Measurements from ENCODE around the gene FBXL16. TPM values are rescaled to one million over a fixed set of nuclear protein-coding genes. Genes with fewer than 3 reads are reported as not detected.
A peak's percentile ranks its signal among the peaks of the same experiment; 100 is the strongest.

FBXL16 gene
- total RNA-seq, 1 donor from 2014 or later = 3.0 TPM

DNA sequence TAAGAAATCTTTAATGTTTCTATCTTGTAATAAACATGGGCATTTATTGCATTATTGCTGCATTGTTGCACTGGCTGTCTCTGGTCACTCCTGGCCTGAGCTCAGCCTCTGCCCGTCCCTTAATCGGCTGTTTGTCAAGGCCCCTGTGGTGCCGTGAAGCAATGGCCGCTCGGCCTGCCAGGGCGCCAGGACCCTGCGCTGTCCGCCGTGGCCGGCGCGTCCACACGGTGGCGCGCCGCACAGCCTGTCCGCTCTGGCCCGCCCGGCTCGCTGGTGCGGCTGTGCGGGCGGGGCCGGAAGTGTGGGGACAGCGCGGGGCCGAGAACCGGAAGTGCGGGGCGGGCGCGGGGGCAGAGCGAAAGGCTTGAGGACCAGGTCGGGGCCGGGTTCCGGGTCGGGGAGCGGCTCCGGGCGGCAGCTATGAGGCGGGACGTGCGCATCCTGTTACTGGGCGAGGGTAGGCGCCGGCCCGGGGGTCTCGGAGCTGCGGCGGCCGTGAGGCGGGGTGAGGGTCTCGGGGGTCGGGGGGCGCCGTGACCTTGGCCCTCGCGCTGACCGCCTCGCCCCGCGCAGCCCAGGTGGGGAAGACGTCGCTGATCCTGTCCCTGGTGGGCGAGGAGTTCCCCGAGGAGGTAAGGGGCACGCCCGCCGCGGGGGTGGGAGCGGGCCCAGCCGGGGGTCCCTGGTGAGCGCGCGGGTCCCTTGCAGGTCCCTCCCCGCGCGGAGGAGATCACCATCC, 37.7 kb downstream of the FBXL16 start, which contains the start of gene RHOT2:
TSS of gene RHOT2 (plus strand) at position 353 of the 739 bp plus-strand sequence. CDS start at position 421, 68 bp downstream.
- Mint-ChIP-seq H3K4me1 (peaks cover 4% of the 10 kb centered on the region), H3K4me3 (peak within 1 kb of the TSS; percentile 84), H3K9me3 (no peaks in the 10 kb centered on the region), H3K27me3 (ENCODE audit: low read depth) (no peaks in the 10 kb centered on the region), H3K27ac (ENCODE audit: unreplicated experiment) (peak within 1 kb of the TSS; percentile 95), H3K36me3 (ENCODE audit: low read depth) (no peaks in the 10 kb centered on the region)
- TF ChIP-seq, protein P1, sequence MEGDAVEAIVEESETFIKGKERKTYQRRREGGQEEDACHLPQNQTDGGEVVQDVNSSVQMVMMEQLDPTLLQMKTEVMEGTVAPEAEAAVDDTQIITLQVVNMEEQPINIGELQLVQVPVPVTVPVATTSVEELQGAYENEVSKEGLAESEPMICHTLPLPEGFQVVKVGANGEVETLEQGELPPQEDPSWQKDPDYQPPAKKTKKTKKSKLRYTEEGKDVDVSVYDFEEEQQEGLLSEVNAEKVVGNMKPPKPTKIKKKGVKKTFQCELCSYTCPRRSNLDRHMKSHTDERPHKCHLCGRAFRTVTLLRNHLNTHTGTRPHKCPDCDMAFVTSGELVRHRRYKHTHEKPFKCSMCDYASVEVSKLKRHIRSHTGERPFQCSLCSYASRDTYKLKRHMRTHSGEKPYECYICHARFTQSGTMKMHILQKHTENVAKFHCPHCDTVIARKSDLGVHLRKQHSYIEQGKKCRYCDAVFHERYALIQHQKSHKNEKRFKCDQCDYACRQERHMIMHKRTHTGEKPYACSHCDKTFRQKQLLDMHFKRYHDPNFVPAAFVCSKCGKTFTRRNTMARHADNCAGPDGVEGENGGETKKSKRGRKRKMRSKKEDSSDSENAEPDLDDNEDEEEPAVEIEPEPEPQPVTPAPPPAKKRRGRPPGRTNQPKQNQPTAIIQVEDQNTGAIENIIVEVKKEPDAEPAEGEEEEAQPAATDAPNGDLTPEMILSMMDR (conservative IDR thresholded peaks at IDR 0.05) = peak; percentile 84
- peak; percentile 90 for DNase-seq (ENCODE audit: low read depth, low spot score)

DNA sequence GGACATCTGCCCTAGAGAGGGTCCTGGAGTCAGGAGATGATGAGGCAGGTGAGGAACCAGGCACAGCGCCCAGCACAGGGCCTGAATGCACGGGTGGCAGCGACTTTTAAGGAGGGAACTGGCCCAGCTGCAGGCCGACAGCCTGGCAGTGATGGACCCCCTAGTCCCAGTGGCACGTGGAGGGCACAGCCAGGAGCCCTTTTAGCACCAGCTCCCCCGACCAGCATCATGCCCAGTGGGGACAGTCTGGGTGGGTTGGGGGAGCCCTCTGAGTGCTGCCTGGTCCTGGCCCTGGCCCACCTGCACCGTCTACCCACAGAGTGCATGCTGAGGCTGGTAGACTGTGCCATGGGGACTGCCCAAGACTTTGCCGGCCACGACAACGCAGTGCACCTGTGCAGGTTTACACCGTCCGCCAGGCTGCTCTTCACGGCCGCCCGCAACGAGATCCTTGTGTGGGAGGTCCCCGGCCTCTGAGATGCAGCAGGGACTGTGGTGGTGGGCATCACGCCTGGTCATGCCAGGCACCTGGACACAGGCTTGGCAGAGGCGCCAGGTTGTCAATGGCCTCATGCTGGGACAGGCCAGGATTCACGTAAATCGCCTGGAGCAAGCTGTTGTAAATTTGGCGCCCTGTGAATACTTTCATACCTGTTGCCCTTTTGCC, 38.4 kb downstream of the FBXL16 start:
- H3K36me3 Mint-ChIP-seq (ENCODE audit: low read depth) = no peaks in the 10 kb centered on the region
- peak overlapping the region; percentile 54 for H3K4me3 Mint-ChIP-seq
- no peak for DNase-seq (ENCODE audit: low read depth, low spot score)
- peak overlapping the region; percentile 95 for H3K27ac Mint-ChIP-seq (ENCODE audit: unreplicated experiment)
- TF ChIP-seq, protein P1 (conservative IDR thresholded peaks at IDR 0.05) = no peak
- no peaks in the 10 kb centered on the region for H3K9me3 Mint-ChIP-seq
- peaks cover 4% of the 10 kb centered on the region for H3K4me1 Mint-ChIP-seq
- H3K27me3 Mint-ChIP-seq (ENCODE audit: low read depth) = no peaks in the 10 kb centered on the region

DNA sequence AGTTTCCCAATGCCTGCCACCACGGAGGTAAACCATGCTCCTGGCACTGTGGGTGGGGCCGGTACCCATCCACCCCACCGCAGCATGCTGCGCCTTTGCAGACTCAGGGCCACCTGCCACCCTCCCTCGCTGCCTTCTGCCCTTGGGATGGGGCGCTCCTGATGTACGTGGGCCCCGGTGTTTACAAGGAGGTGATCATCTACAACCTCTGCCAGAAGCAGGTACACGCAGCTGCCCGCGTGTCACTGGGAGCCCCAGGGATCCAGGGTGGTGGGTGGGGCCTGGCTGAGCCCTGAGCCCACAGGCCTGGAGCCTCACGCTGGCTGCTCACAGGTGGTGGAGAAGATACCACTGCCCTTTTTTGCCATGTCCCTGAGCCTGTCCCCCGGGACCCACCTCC, 39.0 kb downstream of the FBXL16 start:
- Mint-ChIP-seq H3K27me3 (ENCODE audit: low read depth) (no peaks in the 10 kb centered on the region), H3K4me1 (peaks cover 4% of the 10 kb centered on the region), H3K9me3 (no peaks in the 10 kb centered on the region), H3K36me3 (ENCODE audit: low read depth) (no peaks in the 10 kb centered on the region), H3K27ac (ENCODE audit: unreplicated experiment) (no peak overlapping the region), H3K4me3 (no peak overlapping the region)
- no peak for DNase-seq (ENCODE audit: low read depth, low spot score)
- TF ChIP-seq, protein P1 (conservative IDR thresholded peaks at IDR 0.05) = no peak

DNA sequence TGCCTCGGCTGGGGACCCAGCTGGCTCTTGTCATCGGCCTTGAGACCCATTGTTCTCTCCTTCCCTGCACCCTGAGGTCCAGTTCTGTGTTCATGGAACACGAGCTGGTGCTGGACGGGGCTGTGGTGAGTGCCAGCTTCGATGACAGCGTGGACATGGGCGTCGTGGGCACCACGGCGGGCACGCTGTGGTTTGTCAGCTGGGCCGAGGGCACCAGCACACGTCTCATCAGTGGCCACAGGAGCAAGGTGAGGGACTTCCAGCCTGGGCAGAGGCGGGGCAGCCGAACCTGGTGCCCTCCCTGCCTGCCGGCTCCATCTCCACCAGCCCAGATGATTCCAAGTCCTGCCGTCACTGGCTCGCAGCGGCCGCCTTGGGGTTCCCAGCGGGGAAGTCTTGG, 43.0 kb downstream of the FBXL16 start:
- no peaks in the 10 kb centered on the region for H3K27me3 Mint-ChIP-seq (ENCODE audit: low read depth)
- no peak overlapping the region for H3K27ac Mint-ChIP-seq (ENCODE audit: unreplicated experiment)
- DNase-seq (ENCODE audit: low read depth, low spot score) = no peak
- TF ChIP-seq, protein P1 (conservative IDR thresholded peaks at IDR 0.05) = no peak
- H3K4me1 Mint-ChIP-seq = peaks cover 7% of the 10 kb centered on the region
- H3K36me3 Mint-ChIP-seq (ENCODE audit: low read depth) = no peaks in the 10 kb centered on the region
- no peaks in the 10 kb centered on the region for H3K9me3 Mint-ChIP-seq
- H3K4me3 Mint-ChIP-seq = no peak overlapping the region

DNA sequence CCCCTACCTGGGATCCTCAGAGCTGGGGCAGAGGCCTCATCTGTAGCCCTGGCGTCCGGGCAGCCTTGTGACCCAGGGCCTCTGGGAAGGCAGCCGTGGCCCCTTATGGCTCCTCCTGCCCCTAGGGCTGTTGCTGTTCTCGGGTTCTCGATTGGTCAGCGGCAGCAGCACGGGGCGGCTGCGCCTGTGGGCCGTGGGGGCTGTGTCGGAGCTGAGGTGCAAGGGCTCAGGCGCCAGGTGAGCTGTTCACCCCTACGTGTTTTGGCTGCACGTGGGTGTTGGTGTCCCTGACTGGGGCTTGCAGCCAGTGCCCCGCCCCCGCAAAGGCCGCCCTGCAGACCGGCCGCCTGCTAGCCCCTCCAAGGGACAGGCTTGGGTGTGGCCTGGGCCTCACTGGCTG, 43.5 kb downstream of the FBXL16 start:
- H3K4me3 Mint-ChIP-seq = no peak overlapping the region
- DNase-seq (ENCODE audit: low read depth, low spot score) = no peak
- TF ChIP-seq, protein P1 (conservative IDR thresholded peaks at IDR 0.05) = no peak
- no peaks in the 10 kb centered on the region for H3K27me3 Mint-ChIP-seq (ENCODE audit: low read depth)
- H3K4me1 Mint-ChIP-seq = peaks cover 6% of the 10 kb centered on the region
- H3K9me3 Mint-ChIP-seq = no peaks in the 10 kb centered on the region
- no peaks in the 10 kb centered on the region for H3K36me3 Mint-ChIP-seq (ENCODE audit: low read depth)
- H3K27ac Mint-ChIP-seq (ENCODE audit: unreplicated experiment) = no peak overlapping the region

Data from neural crest cell (in vitro differentiated cells).